ENCODE measurements around the gene KCNMB4.

Gene KCNMB4

DNA sequence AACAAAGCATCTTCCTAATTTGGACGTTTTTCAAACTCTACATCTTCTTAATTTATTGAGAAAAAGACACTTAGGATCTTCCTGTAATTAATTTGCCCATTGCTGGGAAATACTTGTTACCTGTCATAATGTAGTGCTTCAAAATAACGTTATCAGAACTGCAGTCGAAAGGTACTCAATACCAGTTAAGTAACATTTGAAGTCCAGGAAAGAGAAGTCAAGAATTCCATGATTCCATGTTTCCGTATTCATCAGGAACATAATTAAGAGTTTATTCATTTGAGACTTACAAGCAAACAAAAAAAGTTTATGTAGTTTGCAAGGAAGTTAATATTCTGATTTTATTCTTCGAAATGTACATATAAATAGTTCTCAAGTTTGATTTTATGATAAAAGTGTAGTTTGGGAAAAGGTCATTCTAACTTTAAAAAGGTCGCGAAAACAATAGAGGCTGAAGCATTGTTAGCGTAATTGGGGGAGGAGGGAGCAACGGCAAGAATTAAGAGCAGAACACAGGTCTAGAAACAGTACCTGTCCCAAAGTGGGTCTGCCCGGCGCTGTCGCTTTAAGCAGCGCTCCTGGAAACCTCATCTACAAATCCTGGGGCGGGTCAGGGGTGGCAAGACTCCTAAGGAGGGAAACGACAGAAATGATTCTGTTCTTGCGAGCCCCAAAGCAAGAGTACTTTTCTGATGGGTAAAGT, 1.2 kb upstream of the KCNMB4 start:
- H2AK5ac ChIP-seq (ENCODE audit: low read length), result no peak overlapping the region
- no peak for DNase-seq
- no peak overlapping the region for H2BK120ac ChIP-seq (ENCODE audit: low read depth, low read length)
- H2BK5ac ChIP-seq (ENCODE audit: low read length), result no peak overlapping the region
- H3K9ac ChIP-seq (ENCODE audit: low read length), result peak overlapping the region; percentile 71
- peak overlapping the region; percentile 88 for H3K56ac ChIP-seq (ENCODE audit: low read length)
- no peaks in the 10 kb centered on the region for H3K4me1 ChIP-seq (ENCODE audit: control insufficient read depth, low read depth, low read length)
- no peaks in the 10 kb centered on the region for H3K36me3 ChIP-seq (ENCODE audit: control insufficient read depth, insufficient read depth, low read length)
- no peak overlapping the region for H3K4ac ChIP-seq (ENCODE audit: low read depth, low read length)
- no peak overlapping the region for H4K8ac ChIP-seq (ENCODE audit: low read depth, low read length)
- H3K4me2 ChIP-seq (ENCODE audit: low read length), result peak overlapping the region; percentile 73
- H4K5ac ChIP-seq (ENCODE audit: low read length), result no peak overlapping the region
- H3K79me2 ChIP-seq (ENCODE audit: control insufficient read depth, insufficient read depth, low read length), result peaks cover 16% of the 10 kb centered on the region
- WGBS (ENCODE audit: extremely low coverage, insufficient coverage, low lambda C conversion rate), result 100% methylated on average over 1 of the region's 16 CpGs
- H3K4me3 ChIP-seq (ENCODE audit: low read length), result peak overlapping the region; percentile 30
- H2BK15ac ChIP-seq (replicated peaks; ENCODE audit: low read depth), result no peak overlapping the region
- no peak overlapping the region for H3K27ac ChIP-seq (ENCODE audit: low read depth, low read length)
- no peaks in the 10 kb centered on the region for H3K27me3 ChIP-seq (ENCODE audit: insufficient read depth, low read length, poor library complexity)
- no peak overlapping the region for H3K23ac ChIP-seq (ENCODE audit: low read length)
- no peak overlapping the region for H3K18ac ChIP-seq (ENCODE audit: low read length)
- peaks cover 2% of the 10 kb centered on the region for H3K79me1 ChIP-seq (ENCODE audit: low read length)

DNA sequence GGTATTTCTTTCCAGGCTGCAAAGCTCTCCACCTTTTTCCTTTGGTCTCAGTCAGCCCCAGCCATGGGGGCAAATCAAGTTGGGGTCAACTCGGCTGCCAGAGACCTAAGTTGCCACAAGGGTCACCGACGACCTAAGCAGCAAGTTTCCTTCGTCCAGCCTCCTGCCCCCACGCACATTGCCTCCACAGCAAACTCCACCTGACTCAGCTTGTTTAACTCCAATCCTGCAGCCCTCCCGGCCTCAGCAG, 767 bp upstream of the KCNMB4 start:
- peak overlapping the region; percentile 88 for H3K56ac ChIP-seq (ENCODE audit: low read length)
- H3K4me2 ChIP-seq (ENCODE audit: low read length), result peak overlapping the region; percentile 73
- H3K79me2 ChIP-seq (ENCODE audit: control insufficient read depth, insufficient read depth, low read length), result peaks cover 19% of the 10 kb centered on the region
- H3K18ac ChIP-seq (ENCODE audit: low read length), result peak overlapping the region; percentile 9
- no peak overlapping the region for H2BK5ac ChIP-seq (ENCODE audit: low read length)
- peak overlapping the region; percentile 30 for H3K4me3 ChIP-seq (ENCODE audit: low read length)
- H3K9ac ChIP-seq (ENCODE audit: low read length), result peak overlapping the region; percentile 71
- no CpG with 5 or more reads among the region's 6 CpGs for WGBS (ENCODE audit: extremely low coverage, insufficient coverage, low lambda C conversion rate)
- H3K27me3 ChIP-seq (ENCODE audit: insufficient read depth, low read length, poor library complexity), result no peaks in the 10 kb centered on the region
- no peak overlapping the region for H2AK5ac ChIP-seq (ENCODE audit: low read length)
- no peak overlapping the region for H2BK15ac ChIP-seq (replicated peaks; ENCODE audit: low read depth)
- H3K27ac ChIP-seq (ENCODE audit: low read depth, low read length), result no peak overlapping the region
- no peak overlapping the region for H4K5ac ChIP-seq (ENCODE audit: low read length)
- H3K4me1 ChIP-seq (ENCODE audit: control insufficient read depth, low read depth, low read length), result no peaks in the 10 kb centered on the region
- peak overlapping the region; percentile 42 for H3K4ac ChIP-seq (ENCODE audit: low read depth, low read length)
- peaks cover 2% of the 10 kb centered on the region for H3K79me1 ChIP-seq (ENCODE audit: low read length)
- H3K23ac ChIP-seq (ENCODE audit: low read length), result peak overlapping the region; percentile 98
- no peaks in the 10 kb centered on the region for H3K36me3 ChIP-seq (ENCODE audit: control insufficient read depth, insufficient read depth, low read length)
- DNase-seq, result peak; percentile 57
- H2BK120ac ChIP-seq (ENCODE audit: low read depth, low read length), result no peak overlapping the region
- no peak overlapping the region for H4K8ac ChIP-seq (ENCODE audit: low read depth, low read length)

GRCh38 chr12:70366581-70367257, 629 bp downstream of the KCNMB4 start:
- Histone ChIP-seq H2BK5ac (ENCODE audit: low read length) (peak overlapping the region; percentile 47), H3K9ac (ENCODE audit: low read length) (peak overlapping the region; percentile 96), H3K18ac (ENCODE audit: low read length) (peak overlapping the region; percentile 99), H3K4me2 (ENCODE audit: low read length) (peak overlapping the region; percentile 44), H3K27me3 (ENCODE audit: insufficient read depth, low read length, poor library complexity) (no peaks in the 10 kb centered on the region), H3K4ac (ENCODE audit: low read depth, low read length) (peak overlapping the region; percentile 76), H2BK120ac (ENCODE audit: low read depth, low read length) (peak overlapping the region; percentile 32), H3K4me1 (ENCODE audit: control insufficient read depth, low read depth, low read length) (no peaks in the 10 kb centered on the region), H3K4me3 (ENCODE audit: low read length) (peak overlapping the region; percentile 96), H3K79me1 (ENCODE audit: low read length) (peaks cover 6% of the 10 kb centered on the region), H2BK15ac (replicated peaks; ENCODE audit: low read depth) (peak overlapping the region; percentile 76), H3K27ac (ENCODE audit: low read depth, low read length) (peak overlapping the region; percentile 87), H4K5ac (ENCODE audit: low read length) (no peak overlapping the region), H3K36me3 (ENCODE audit: control insufficient read depth, insufficient read depth, low read length) (no peaks in the 10 kb centered on the region), H3K79me2 (ENCODE audit: control insufficient read depth, insufficient read depth, low read length) (peaks cover 28% of the 10 kb centered on the region), H2AK5ac (ENCODE audit: low read length) (no peak overlapping the region), H4K8ac (ENCODE audit: low read depth, low read length) (no peak overlapping the region), H3K56ac (ENCODE audit: low read length) (peak overlapping the region; percentile 98), H3K23ac (ENCODE audit: low read length) (peak overlapping the region; percentile 59)
- no CpG with 5 or more reads among the region's 69 CpGs for WGBS (ENCODE audit: extremely low coverage, insufficient coverage, low lambda C conversion rate)
- DNase-seq, result peak; percentile 83

- Histone ChIP-seq H4K8ac (ENCODE audit: low read depth, low read length) (no peak overlapping the region), H3K36me3 (ENCODE audit: control insufficient read depth, insufficient read depth, low read length) (peaks cover 1% of the 10 kb centered on the region), H3K27ac (ENCODE audit: low read depth, low read length) (no peak overlapping the region), H3K79me2 (ENCODE audit: control insufficient read depth, insufficient read depth, low read length) (peaks cover 36% of the 10 kb centered on the region), H3K4me3 (ENCODE audit: low read length) (peak overlapping the region; percentile 96), H3K27me3 (ENCODE audit: insufficient read depth, low read length, poor library complexity) (no peaks in the 10 kb centered on the region), H3K4me1 (ENCODE audit: control insufficient read depth, low read depth, low read length) (no peaks in the 10 kb centered on the region), H2BK15ac (replicated peaks; ENCODE audit: low read depth) (no peak overlapping the region), H3K18ac (ENCODE audit: low read length) (peak overlapping the region; percentile 25), H2AK5ac (ENCODE audit: low read length) (no peak overlapping the region), H3K23ac (ENCODE audit: low read length) (no peak overlapping the region), H3K79me1 (ENCODE audit: low read length) (peaks cover 13% of the 10 kb centered on the region), H3K4ac (ENCODE audit: low read depth, low read length) (peak overlapping the region; percentile 1), H2BK120ac (ENCODE audit: low read depth, low read length) (no peak overlapping the region), H3K9ac (ENCODE audit: low read length) (peak overlapping the region; percentile 96), H4K5ac (ENCODE audit: low read length) (no peak overlapping the region), H2BK5ac (ENCODE audit: low read length) (no peak overlapping the region), H3K4me2 (ENCODE audit: low read length) (peak overlapping the region; percentile 44), H3K56ac (ENCODE audit: low read length) (peak overlapping the region; percentile 98)
- WGBS (ENCODE audit: extremely low coverage, insufficient coverage, low lambda C conversion rate), result no CpG with 5 or more reads among the region's 21 CpGs
- peak; percentile 42 for DNase-seq
Measured at GRCh38 chr12:70367258-70368141, 1.4 kb downstream of the KCNMB4 start.

DNA sequence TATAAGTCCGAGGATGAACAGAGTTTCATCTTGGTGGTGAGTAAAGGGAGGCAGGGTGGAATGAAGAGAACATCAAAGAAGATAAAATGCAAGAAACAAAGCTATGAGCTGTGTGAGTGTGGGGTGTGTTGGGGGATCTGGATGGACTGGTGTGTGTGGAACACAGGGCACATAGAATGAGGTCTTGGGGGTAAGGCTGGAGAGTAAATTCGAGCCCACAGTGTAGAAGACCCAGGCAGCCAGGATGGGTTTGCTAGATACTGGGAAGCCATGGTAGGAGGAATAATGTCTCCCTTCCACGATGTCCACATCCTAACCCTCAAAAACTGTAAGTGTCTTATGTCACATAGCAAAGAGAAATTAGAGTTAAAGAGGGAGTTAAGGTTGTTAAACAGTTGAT, 6.8 kb downstream of the KCNMB4 start:
- H3K23ac ChIP-seq (ENCODE audit: low read length), result no peak overlapping the region
- no CpG with 5 or more reads among the region's 3 CpGs for WGBS (ENCODE audit: extremely low coverage, insufficient coverage, low lambda C conversion rate)
- H3K36me3 ChIP-seq (ENCODE audit: control insufficient read depth, insufficient read depth, low read length), result peaks cover 1% of the 10 kb centered on the region
- H4K8ac ChIP-seq (ENCODE audit: low read depth, low read length), result no peak overlapping the region
- H3K79me2 ChIP-seq (ENCODE audit: control insufficient read depth, insufficient read depth, low read length), result peaks cover 35% of the 10 kb centered on the region
- H3K27me3 ChIP-seq (ENCODE audit: insufficient read depth, low read length, poor library complexity), result no peaks in the 10 kb centered on the region
- no peak overlapping the region for H2AK5ac ChIP-seq (ENCODE audit: low read length)
- H2BK5ac ChIP-seq (ENCODE audit: low read length), result no peak overlapping the region
- H3K4me3 ChIP-seq (ENCODE audit: low read length), result no peak overlapping the region
- no peak overlapping the region for H2BK15ac ChIP-seq (replicated peaks; ENCODE audit: low read depth)
- H3K4me2 ChIP-seq (ENCODE audit: low read length), result no peak overlapping the region
- H3K27ac ChIP-seq (ENCODE audit: low read depth, low read length), result no peak overlapping the region
- H3K9ac ChIP-seq (ENCODE audit: low read length), result no peak overlapping the region
- H3K4ac ChIP-seq (ENCODE audit: low read depth, low read length), result no peak overlapping the region
- peaks cover 12% of the 10 kb centered on the region for H3K79me1 ChIP-seq (ENCODE audit: low read length)
- no peak overlapping the region for H3K18ac ChIP-seq (ENCODE audit: low read length)
- H3K56ac ChIP-seq (ENCODE audit: low read length), result no peak overlapping the region
- no peak overlapping the region for H2BK120ac ChIP-seq (ENCODE audit: low read depth, low read length)
- no peaks in the 10 kb centered on the region for H3K4me1 ChIP-seq (ENCODE audit: control insufficient read depth, low read depth, low read length)
- no peak overlapping the region for H4K5ac ChIP-seq (ENCODE audit: low read length)
- DNase-seq, result no peak
